BJ (cell line): Measurements from ENCODE around the gene ADAT2. TPM values are rescaled to one million over a fixed set of nuclear protein-coding genes. Genes with fewer than 3 reads are reported as not detected.

ENCODE experiments used
- CTCF ChIA-PET: fragments of 350-600 bp; formaldehyde crosslinking; extraction: SDS; loops from one replicate; lab custom pipeline; 2021; ENCODE audit warnings: antibody characterized with exemption, inconsistent platforms; lab: Yijun Ruan, JAX
- POLR2A ChIA-PET: fragments of 300-600 bp; sonication (Branson Sonifier 250); formaldehyde crosslinking; extraction: SDS; loops from one replicate; lab custom pipeline; 2021; ENCODE audit warnings: antibody characterized with exemption; lab: Charles Lee
- DNase-seq: peaks from one replicate; pipeline ENCODE4 v3.0.0-alpha.2; 2011; ENCODE audit warnings: low read depth
- H3K27me3 ChIP-seq: 2 replicates; pipeline ENCODE4 v1.6.0; 2011; ENCODE audit warnings: low read length; ENCODE audit not compliant: control insufficient read depth, insufficient read depth
- H3K36me3 ChIP-seq: 2 replicates; pipeline ENCODE4 v1.5.1; 2011; ENCODE audit warnings: low read length; ENCODE audit not compliant: control insufficient read depth, insufficient read depth
- H3K4me3 ChIP-seq: 2 replicates; pipeline ENCODE4 v1.5.1; 2011; ENCODE audit warnings: low read depth, mild to moderate bottlenecking, control low read depth, low read length
- CTCF ChIP-seq: IDR thresholded peaks from 2 replicates; pipeline ENCODE4 v1.5.1; 2011; ENCODE audit warnings: low read depth, mild to moderate bottlenecking, control low read depth, inconsistent platforms, low read length, moderate library complexity; ENCODE audit not compliant: insufficient read depth
- polyA plus RNA-seq: library from polyadenylated mRNA; depleted of rRNA; stranded (reverse); fragments of >200 nt; gene quantifications from 2 replicates; pipeline ENCODE4 v1.2.3, GENCODE V29; 2011

ADAT2 gene
- polyA plus RNA-seq, 1 experiment = 1.3 TPM

- CTCF ChIA-PET = interaction anchor here (0.7 to 1.3 kb wide), 3 partner anchors 26 to 68 kb away, joined by 3 to 6 read pairs (median 3); no protein-coding TSS in a partner anchor
- DNase-seq = no peak
Measured at GRCh38 chr6:143401636-143402370, 48.7 kb downstream of the ADAT2 start.

GRCh38 chr6:143401068-143401446 is 49.4 kb downstream of the ADAT2 start:
- DNase-seq = no peak
- ChIA-PET CTCF (interaction anchor here (1.3 to 1.5 kb wide), 3 partner anchors 25 to 67 kb away, joined by 3 to 6 read pairs (median 4); no protein-coding TSS in a partner anchor), POLR2A (no interaction called here)
- TF ChIP-seq CTCF = no peak
- no peaks in the 10 kb centered on the region; the same call in 1 of the 2 replicates for H3K27me3 ChIP-seq
- H3K4me3 ChIP-seq = no peak overlapping the region
- H3K36me3 ChIP-seq = no peaks in the 10 kb centered on the region

More at GRCh38 chr6:143401636-143402370, 48.7 kb downstream of the ADAT2 start:
- Histone ChIP-seq H3K27me3 (no peaks in the 10 kb centered on the region; the same call in 1 of the 2 replicates), H3K4me3 (no peak overlapping the region), H3K36me3 (no peaks in the 10 kb centered on the region)
- POLR2A ChIA-PET = no interaction called here
- no peak for TF ChIP-seq CTCF

- no peak for DNase-seq
- H3K36me3 ChIP-seq = no peaks in the 10 kb centered on the region
- H3K4me3 ChIP-seq = no peak overlapping the region
- ChIA-PET POLR2A (no interaction called here), CTCF (interaction anchor here (1.3 to 1.5 kb wide), 3 partner anchors 25 to 67 kb away, joined by 3 to 6 read pairs (median 4); no protein-coding TSS in a partner anchor)
- no peak for TF ChIP-seq CTCF
- H3K27me3 ChIP-seq = no peaks in the 10 kb centered on the region; the same call in 1 of the 2 replicates
Measured at GRCh38 chr6:143400258-143401067, 50.0 kb downstream of the ADAT2 start.

- CTCF ChIA-PET = interaction anchor here (1.5 kb wide), 1 partner anchor 26 kb away, joined by 4 read pairs; no protein-coding TSS in a partner anchor
- DNase-seq = no peak
- no peak for TF ChIP-seq CTCF
- H3K36me3 ChIP-seq = no peaks in the 10 kb centered on the region
- no peak overlapping the region for H3K4me3 ChIP-seq
- POLR2A ChIA-PET = no interaction called here
- no peaks in the 10 kb centered on the region; the same call in 1 of the 2 replicates for H3K27me3 ChIP-seq
Measured at GRCh38 chr6:143399775-143400174, 50.7 kb downstream of the ADAT2 start.

GRCh38 chr6:143399176-143399575 is 51.3 kb downstream of the ADAT2 start:
- no peak for DNase-seq
- POLR2A ChIA-PET = no interaction called here
- CTCF ChIA-PET = no interaction called here
- no peaks in the 10 kb centered on the region for H3K36me3 ChIP-seq
- H3K27me3 ChIP-seq = no peaks in the 10 kb centered on the region; the same call in 1 of the 2 replicates
- no peak overlapping the region for H3K4me3 ChIP-seq
- TF ChIP-seq CTCF = no peak
